ENCODE results near the gene PGP.
"Not testable (repeated sequence)": the region's sequence is repeated elsewhere in the genome, so short reads cannot be mapped to it uniquely, and the experiment has no call there.

The PGP gene

GRCh38 chr16:2213817-2214718, 572 bp downstream of the PGP start:
- no peak for DNase-seq

GRCh38 chr16:2212362-2213324, 2.0 kb downstream of the PGP start:
- DNase-seq: peak; percentile 45 to 63

DNA sequence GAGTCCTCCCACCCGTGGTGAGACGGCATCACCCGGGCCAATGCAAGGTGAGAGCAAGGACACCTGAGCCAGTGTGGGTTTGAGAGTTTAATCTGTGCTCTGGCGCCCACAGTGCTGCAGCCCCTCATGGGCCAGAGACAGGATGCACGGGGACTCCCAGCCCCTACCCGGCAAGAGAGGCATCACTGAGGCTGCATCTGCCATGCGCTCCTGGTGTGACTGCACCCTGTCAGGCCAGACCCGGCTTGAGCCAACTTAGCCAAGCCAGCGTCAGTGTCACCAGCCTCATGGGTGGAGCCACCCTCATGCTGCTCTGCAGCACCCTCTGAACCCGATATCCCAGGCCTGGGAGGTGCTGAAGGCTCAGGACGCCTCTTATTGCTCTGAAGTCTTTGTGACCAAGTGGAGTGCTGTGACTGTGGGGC, 2.7 kb downstream of the PGP start:
- DNase-seq: no peak

DNA sequence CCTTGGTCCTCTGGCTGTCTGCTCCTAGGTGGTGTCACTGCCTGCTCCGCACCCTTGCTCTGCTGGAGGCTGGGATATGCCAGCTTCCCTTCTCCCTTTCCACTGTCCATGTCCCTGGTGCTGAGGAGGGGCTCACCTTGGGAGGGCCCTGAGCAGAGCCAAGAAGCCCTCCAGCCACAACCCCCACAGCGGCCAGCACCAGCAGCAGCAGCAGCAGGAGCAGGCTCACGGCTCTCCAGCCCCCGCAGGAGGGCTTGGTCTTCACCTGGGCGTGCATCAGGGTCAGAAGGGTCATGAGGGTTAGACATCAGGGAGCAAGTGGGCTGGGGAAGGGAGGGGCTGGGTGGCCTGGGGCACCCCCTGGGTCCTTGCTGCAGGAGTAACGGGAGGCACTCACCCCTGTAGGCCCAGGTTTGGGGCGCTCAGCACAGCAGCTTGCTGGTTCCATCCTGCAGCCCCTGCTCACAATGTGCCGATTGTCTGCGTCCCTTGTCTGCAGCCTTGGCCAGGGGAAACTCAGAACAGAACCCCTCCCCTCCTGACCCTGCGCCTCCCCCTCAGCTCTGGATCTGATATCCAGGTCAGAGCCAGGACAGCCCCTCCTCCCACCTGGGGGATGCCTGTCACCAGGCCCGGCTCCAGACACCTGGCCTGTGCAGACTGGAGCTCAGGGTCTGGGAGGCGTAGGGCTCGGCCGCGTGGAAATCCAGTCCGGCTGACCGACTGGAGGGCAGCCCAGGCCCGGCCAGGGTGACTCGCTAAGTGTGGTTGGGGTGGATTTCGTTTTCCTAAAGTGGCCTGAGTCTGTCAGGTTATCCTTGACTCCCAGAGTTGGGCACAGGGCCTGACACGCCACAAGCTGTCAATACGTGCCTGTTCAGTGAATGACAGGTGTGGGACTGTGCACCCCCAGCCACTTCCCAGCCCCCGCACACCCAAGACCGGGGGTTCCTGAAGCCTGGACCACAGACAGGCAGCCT, 4.0 kb downstream of the PGP start, which contains the start of gene BRICD5:
BRICD5 (minus strand) TSS at position 478 of the 980 bp plus-strand sequence; CDS start at position 448, 30 bp downstream.
- no peak for DNase-seq

GRCh38 chr16:2210009-2210332, 4.7 kb downstream of the PGP start:
- DNase-seq: no peak

DNA sequence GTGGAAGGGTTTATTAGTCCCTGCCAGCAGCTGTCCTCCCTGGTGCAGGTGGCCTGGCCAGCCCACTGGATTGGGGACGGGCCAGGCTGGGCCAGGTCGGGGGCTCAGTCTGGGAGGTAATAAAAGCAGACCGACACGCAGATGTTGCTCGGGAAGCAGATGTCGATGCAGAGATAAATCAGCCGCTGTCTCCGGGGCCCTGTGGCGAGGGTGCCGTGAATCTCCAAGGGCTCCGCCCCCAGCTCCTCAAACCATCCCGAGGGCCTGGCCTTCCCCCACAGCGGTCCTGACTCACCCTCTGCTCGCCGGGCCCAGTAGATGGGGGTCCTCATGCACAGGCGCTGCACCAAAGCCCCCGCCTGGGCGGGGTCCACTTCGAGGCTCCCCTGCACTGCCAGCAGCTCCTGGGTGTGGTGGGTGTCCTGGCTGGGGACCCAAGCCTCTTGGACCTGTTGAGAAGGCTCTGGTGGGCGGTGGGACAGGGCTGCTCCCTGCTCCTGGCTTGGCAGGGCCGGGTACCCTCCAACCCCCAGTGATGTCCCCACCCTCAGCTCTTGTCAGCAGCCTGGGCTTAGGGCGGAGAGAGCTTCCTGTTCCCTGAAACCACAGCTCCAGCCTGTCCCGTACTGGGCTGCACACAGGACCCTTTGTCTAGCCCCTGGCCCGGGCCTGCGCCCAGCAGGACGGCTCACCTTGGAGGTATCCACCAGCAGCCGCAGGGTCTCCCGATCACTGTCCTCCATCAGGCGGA, 5.2 kb downstream of the PGP start:
- DNase-seq: no peak

DNA sequence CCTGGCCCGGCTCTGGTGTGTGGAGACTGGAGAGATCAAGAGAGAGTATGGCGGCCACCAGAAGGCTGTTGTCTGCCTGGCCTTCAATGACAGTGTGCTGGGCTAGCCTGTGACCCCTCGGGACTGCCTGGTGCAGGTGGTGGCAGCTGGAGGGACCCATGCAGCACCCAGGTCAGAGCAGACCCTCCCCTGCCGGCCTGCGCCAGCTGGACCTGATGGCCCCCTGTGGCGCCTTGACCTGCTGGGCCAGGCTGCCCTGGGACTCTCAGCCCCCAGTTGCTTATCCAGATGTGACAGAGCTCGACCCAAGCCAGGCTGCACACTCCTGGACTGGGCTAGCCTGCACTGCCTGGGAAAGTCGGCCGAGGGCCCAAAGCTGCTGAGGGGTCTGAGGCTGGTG, 5.9 kb downstream of the PGP start:
- DNase-seq: no peak

DNA sequence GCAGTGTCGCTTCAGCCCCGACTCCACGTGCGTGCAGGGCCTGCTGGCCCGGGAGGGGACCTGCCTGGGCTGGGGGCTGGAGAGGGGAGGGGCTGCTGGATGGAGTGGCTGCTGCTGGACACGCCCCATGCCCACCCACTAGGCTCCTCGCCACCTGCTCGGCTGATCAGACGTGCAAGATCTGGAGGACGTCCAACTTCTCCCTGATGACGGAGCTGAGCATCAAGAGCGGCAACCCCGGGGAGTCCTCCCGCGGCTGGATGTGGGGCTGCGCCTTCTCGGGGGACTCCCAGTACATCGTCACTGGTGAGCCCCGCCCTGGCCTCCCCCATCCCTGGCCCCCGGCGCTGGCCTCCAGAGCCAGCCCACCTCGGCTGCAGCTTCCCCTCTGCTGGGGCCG, 6.3 kb downstream of the PGP start:
- DNase-seq: no peak

DNA sequence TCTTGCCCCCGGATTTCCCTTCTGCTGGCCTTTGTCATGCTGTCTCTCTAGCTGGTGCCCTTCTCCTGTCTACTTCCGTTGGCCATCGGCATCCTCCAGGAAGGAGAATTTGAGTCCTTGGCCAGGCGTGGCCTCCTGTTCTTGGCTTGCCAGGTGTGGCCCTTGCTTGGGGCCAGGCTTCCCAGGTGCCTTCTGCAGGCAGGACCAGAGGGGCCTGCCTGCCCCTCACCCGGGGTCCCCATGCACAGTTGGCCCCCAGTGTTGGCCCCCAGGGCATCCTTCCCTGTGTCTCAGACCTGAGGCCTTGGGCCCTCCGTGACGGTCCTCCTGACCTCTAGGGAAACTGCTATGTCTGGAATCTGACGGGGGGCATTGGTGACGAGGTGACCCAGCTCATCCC, 6.8 kb downstream of the PGP start:
- DNase-seq: no peak

GRCh38 chr16:2206780-2207433, 7.7 kb downstream of the PGP start:
- DNase-seq: no peak

- no peak for DNase-seq
Observed at GRCh38 chr16:2206420-2206779, 8.2 kb downstream of the PGP start.

GRCh38 chr16:2205967-2206313, 8.7 kb downstream of the PGP start:
- peak in 1 of 2 experiments; percentile 63 for DNase-seq

GRCh38 chr16:2205104-2205966, 9.3 kb downstream of the PGP start, which contains the start of gene MLST8:
Gene MLST8, plus strand, starts transcription at chr16:2205454. Its CDS starts 632 bp downstream, at chr16:2206086.
- peak; percentile 75 to 76 for DNase-seq

- DNase-seq: no peak
Observed at GRCh38 chr16:2204416-2205103, 10.1 kb downstream of the PGP start.

- not testable (repeated sequence) for DNase-seq
Observed at GRCh38 chr16:2203119-2203688, 11.4 kb downstream of the PGP start.

GRCh38 chr16:2200313-2200712, 14.3 kb downstream of the PGP start:
- DNase-seq: no peak

- no peak for DNase-seq
Observed at GRCh38 chr16:2199621-2200139, 15.0 kb downstream of the PGP start.

GRCh38 chr16:2199095-2199494, 15.5 kb downstream of the PGP start:
- no peak for DNase-seq

- no peak for DNase-seq
Observed at GRCh38 chr16:2198283-2198682, 16.4 kb downstream of the PGP start.
